H1 (cell line): ENCODE data around the gene INPP4B. TPM values are rescaled to one million over a fixed set of nuclear protein-coding genes. Genes with fewer than 3 reads are reported as not detected.

ENCODE experiments used
- CTCF ChIA-PET: fragments of 300-600 bp; sonication (Branson Sonifier 250); formaldehyde crosslinking; loops from one replicate; lab custom pipeline; 2021; ENCODE audit not compliant: partially characterized antibody; lab: Charles Lee
- POLR2A ChIA-PET: fragments of 300-600 bp; sonication (Branson Sonifier 250); formaldehyde crosslinking; loops from one replicate; lab custom pipeline; 2021; ENCODE audit warnings: inconsistent platforms; ENCODE audit not compliant: partially characterized antibody; lab: Charles Lee
- DNase-seq, 2 experiments: peaks; one replicate each; pipeline versions ENCODE4 v3.0.0 to v3.0.0-alpha.2; 2010 to 2022; ENCODE audit warnings: low spot score in 2 of 2, low read depth in 1 of 2, mixed read lengths in 1 of 2
- FAIRE-seq: peaks from 2 replicates; lab custom pipeline; 2011; peaks lifted over from hg19 to GRCh38; lab: Jason Lieb, UNC
- H2AFZ ChIP-seq: 2 replicates; pipeline ENCODE4 v1.8.1; 2012; ENCODE audit warnings: low read length, inconsistent platforms
- H2AK5ac ChIP-seq: 2 replicates; pipeline ENCODE4 v1.6.1; 2013; ENCODE audit warnings: low read depth, low read length
- H2BK120ac ChIP-seq: replicated peaks from 2 replicates; pipeline ENCODE3; 2013; ENCODE audit warnings: low read depth, low read length, inconsistent platforms
- H2BK12ac ChIP-seq: 2 replicates; pipeline ENCODE4 v1.6.1; 2013; ENCODE audit warnings: low read depth, low read length
- H2BK15ac ChIP-seq: 2 replicates; pipeline ENCODE4 v1.6.1; 2013; ENCODE audit warnings: low read length
- H2BK20ac ChIP-seq: 2 replicates; pipeline ENCODE4 v1.6.1; 2013; ENCODE audit warnings: low read length
- H2BK5ac ChIP-seq: 2 replicates; pipeline ENCODE4 v1.6.1; 2013; ENCODE audit warnings: low read depth, low read length
- H3K14ac ChIP-seq: 2 replicates; pipeline ENCODE4 v1.6.1; 2013; ENCODE audit warnings: inconsistent platforms; ENCODE audit not compliant: insufficient read length
- H3K18ac ChIP-seq: 2 replicates; pipeline ENCODE4 v1.6.1; 2013; ENCODE audit warnings: low read length; ENCODE audit errors: extremely low read depth
- H3K23ac ChIP-seq: 2 replicates; pipeline ENCODE4 v1.6.1; 2013; ENCODE audit warnings: inconsistent platforms; ENCODE audit not compliant: insufficient read length
- H3K23me2 ChIP-seq: 2 replicates; pipeline ENCODE4 v1.6.1; 2013; ENCODE audit warnings: low read depth, low read length
- H3K27ac ChIP-seq: 2 replicates; pipeline ENCODE4 v1.6.1; 2011; ENCODE audit warnings: low read depth, low read length, inconsistent platforms
- H3K27me3 ChIP-seq, 4 experiments: replicated peaks in 1 of 4; 1 replicate in 1 of 4; 2 replicates in 3 of 4; pipeline versions ENCODE4 v1.6.1 to v1.8.1; 2011 to 2013; ENCODE audit warnings: low read length in 3 of 4, mild to moderate bottlenecking in 3 of 4, inconsistent platforms in 2 of 4, mixed read lengths in 2 of 4, moderate library complexity in 1 of 4; ENCODE audit not compliant: control insufficient read depth in 3 of 4, insufficient read depth in 3 of 4; ENCODE audit errors: extremely low read depth in 1 of 4
- H3K36me3 ChIP-seq, 4 experiments: 2 replicates each; pipeline versions ENCODE4 v1.6.1 to v1.8.1; 2011 to 2013; ENCODE audit warnings: mild to moderate bottlenecking in 4 of 4, low read length in 3 of 4, moderate library complexity in 2 of 4, control low read depth in 1 of 4, inconsistent platforms in 1 of 4; ENCODE audit not compliant: insufficient read depth in 4 of 4, control insufficient read depth in 2 of 4
- H3K4ac ChIP-seq: replicated peaks from 2 replicates; pipeline ENCODE3; 2013; ENCODE audit warnings: low read length, low read depth, mixed read lengths, inconsistent platforms; ENCODE audit not compliant: insufficient read length
- H3K4me1 ChIP-seq, 4 experiments: replicated peaks in 1 of 4; 1 replicate in 1 of 4; 2 replicates in 3 of 4; pipeline versions ENCODE4 v1.6.1 to v1.8.1; 2011 to 2013; ENCODE audit warnings: low read length in 3 of 4, inconsistent platforms in 2 of 4, mixed read lengths in 1 of 4; ENCODE audit not compliant: insufficient read depth in 4 of 4, control insufficient read depth in 3 of 4
- H3K4me2 ChIP-seq, 2 experiments: 2 replicates each; pipeline versions ENCODE4 v1.6.1 to v1.8.1; 2011 to 2013; ENCODE audit warnings: low read depth in 2 of 2, low read length in 2 of 2, control low read depth in 1 of 2, inconsistent platforms in 1 of 2, mild to moderate bottlenecking in 1 of 2; ENCODE audit not compliant: insufficient read depth in 1 of 2
- H3K4me3 ChIP-seq, 4 experiments: fragments of 200-600, 300-600 bp in 1 of 4; sonication (generic), shearing (Covaris generic), sonication (Bioruptor Twin) in 1 of 4; 2 replicates each; pipeline versions ENCODE4 v1.5.1 to v1.8.1; 2011 to 2016; ENCODE audit warnings: low read length in 4 of 4, low read depth in 3 of 4, control low read depth in 2 of 4, inconsistent platforms in 2 of 4, mild to moderate bottlenecking in 2 of 4, mixed read lengths in 1 of 4, moderate library complexity in 1 of 4; ENCODE audit not compliant: insufficient read depth in 2 of 4; ENCODE audit errors: extremely low read depth in 1 of 4
- H3K56ac ChIP-seq: replicated peaks from 2 replicates; pipeline ENCODE3; 2013; ENCODE audit warnings: low read depth, mild to moderate bottlenecking, mixed read lengths, low read length, inconsistent platforms; ENCODE audit not compliant: insufficient read length
- H3K79me1 ChIP-seq: 2 replicates; pipeline ENCODE4 v1.6.1; 2013; ENCODE audit warnings: low read depth, low read length, control low read depth
- H3K79me2 ChIP-seq, 2 experiments: 2 replicates each; pipeline versions ENCODE4 v1.6.1 to v1.8.1; 2012 to 2013; ENCODE audit warnings: low read length in 2 of 2, mild to moderate bottlenecking in 2 of 2, inconsistent platforms in 1 of 2; ENCODE audit not compliant: insufficient read depth in 2 of 2, control insufficient read depth in 1 of 2
- H3K9ac ChIP-seq, 4 experiments: replicated peaks in 1 of 4; 1 replicate in 1 of 4; 2 replicates in 3 of 4; pipeline versions ENCODE4 v1.6.1 to v1.8.1; 2011 to 2013; ENCODE audit warnings: low read depth in 3 of 4, low read length in 3 of 4, control low read depth in 2 of 4, mild to moderate bottlenecking in 2 of 4, moderate library complexity in 2 of 4, inconsistent platforms in 1 of 4; ENCODE audit errors: extremely low read depth in 1 of 4
- H3K9me3 ChIP-seq, 2 experiments: 2 replicates each; pipeline versions ENCODE4 v1.6.1 to v1.8.1; 2012 to 2013; ENCODE audit warnings: mild to moderate bottlenecking in 2 of 2, moderate library complexity in 2 of 2, control low read depth in 1 of 2, inconsistent platforms in 1 of 2, low read depth in 1 of 2, low read length in 1 of 2, mixed read lengths in 1 of 2; ENCODE audit not compliant: insufficient read depth in 2 of 2
- H4K20me1 ChIP-seq, 2 experiments: replicated peaks in 1 of 2; 2 replicates each; pipeline versions ENCODE3 to v1.8.1; 2011 to 2013; ENCODE audit warnings: inconsistent platforms in 2 of 2, low read length in 2 of 2, mild to moderate bottlenecking in 1 of 2; ENCODE audit not compliant: insufficient read depth in 2 of 2, control insufficient read depth in 1 of 2
- H4K5ac ChIP-seq: 2 replicates; pipeline ENCODE4 v1.6.1; 2013; ENCODE audit warnings: low read length, low read depth, mixed read lengths, inconsistent platforms; ENCODE audit not compliant: insufficient read length
- H4K8ac ChIP-seq: 2 replicates; pipeline ENCODE4 v1.8.0; 2013; ENCODE audit warnings: mild to moderate bottlenecking, moderate library complexity, low read length, inconsistent platforms; ENCODE audit not compliant: insufficient read depth; ENCODE audit errors: extremely low read depth
- H4K91ac ChIP-seq: replicated peaks from 2 replicates; pipeline ENCODE3; 2013; ENCODE audit warnings: low read length, mixed read lengths, inconsistent platforms; ENCODE audit not compliant: insufficient read length
- ATF3 ChIP-seq: IDR thresholded peaks from 2 replicates; pipeline ENCODE4 v1.6.1; 2011; ENCODE audit warnings: low read depth, mild to moderate bottlenecking, low read length; ENCODE audit not compliant: insufficient read depth
- WGBS, 2 experiments: shearing (Covaris generic) in 1 of 2; methylation state at CpG; one replicate each; pipeline versions ENCODE4 v1.1.6 to v1.1.7; 2013 to 2015; ENCODE audit warnings: low lambda C conversion rate in 2 of 2, mixed read lengths in 2 of 2, inconsistent platforms in 1 of 2, low coverage in 1 of 2, missing lambda C conversion rate in 1 of 2; ENCODE audit not compliant: insufficient replicate concordance in 2 of 2, insufficient coverage in 1 of 2, insufficient read length in 1 of 2; ENCODE audit errors: extremely low coverage in 1 of 2, missing lambda C conversion rate in 1 of 2; 5-methylcytosine and 5-hydroxymethylcytosine counted together
- polyA plus RNA-seq, 7 experiments: library from polyadenylated mRNA; depleted of rRNA in 3 of 7; stranded (reverse) in 5 of 7; unstranded in 2 of 7; fragments of >200 nt in 5 of 7; fragments of 200-250 nt in 2 of 7; gene quantifications; 1 replicate in 5 of 7; 2 replicates in 1 of 7; 4 replicates in 1 of 7; pipeline versions ENCODE4 v1.2.1 to v1.2.3, GENCODE V29; 2011 to 2013; ENCODE audit warnings: missing spikeins in 2 of 7, mixed read lengths in 2 of 7
- total RNA-seq: library from RNA; stranded (reverse); fragmentation: NEBNext Ultra II Directional; extraction: Animal tissue kit (Norgen Biotek cat#: 25700); gene quantifications from 2 replicates; pipeline ENCODE4 v1.2.1, GENCODE V29; 2021

The INPP4B gene
- total and polyA plus RNA-seq, 2 of the 8 experiments (the other 6 are each of a cell fraction or from before 2014, with no cell fraction given): 0.11 to 0.54 TPM

GRCh38 chr4:142434519-142435224, 411.4 kb downstream of the INPP4B start:
- Histone ChIP-seq H3K4ac (no peak overlapping the region), H3K9ac (no peak overlapping the region), H2AK5ac (no peak overlapping the region), H3K27ac (no peak overlapping the region), H3K79me2 (no peaks in the 10 kb centered on the region), H3K14ac (no peak overlapping the region), H2BK15ac (no peak overlapping the region), H3K79me1 (no peaks in the 10 kb centered on the region), H2AFZ (peak overlapping the region; percentile 40), H2BK120ac (no peak overlapping the region), H3K4me1 (peaks cover 2 to 9% (median 7%) of the 10 kb centered on the region in 4 experiments; a peak in 4 of 7 replicates), H3K9me3 (no peaks in the 10 kb centered on the region), H4K5ac (no peak overlapping the region), H3K23ac (no peak overlapping the region), H3K27me3 (no peaks in the 10 kb centered on the region), H4K8ac (no peak overlapping the region), H3K23me2 (no peaks in the 10 kb centered on the region), H4K20me1 (no peaks in the 10 kb centered on the region), H3K18ac (no peak overlapping the region), H3K4me3 (no peak overlapping the region), H3K36me3 (no peaks in the 10 kb centered on the region), H3K56ac (no peak overlapping the region), H2BK12ac (peak overlapping the region; percentile 72), H2BK20ac (no peak overlapping the region), H3K4me2 (no peak overlapping the region; a peak in 1 of 4 replicates), H4K91ac (no peak overlapping the region), H2BK5ac (no peak overlapping the region; the same call in 1 of the 2 replicates)
- ChIA-PET CTCF (interaction anchor here (1.0 to 1.1 kb wide), 2 partner anchors 51 to 80 kb away, joined by 3 to 4 read pairs; no protein-coding TSS in a partner anchor), POLR2A (no interaction called here)
- WGBS, 2 experiments: 89% methylated on average over 2 of the region's 2 CpGs; no CpG with 5 or more reads in 1 of the 2 experiments
- DNase-seq (no peak), FAIRE-seq (no peak)
- no peak for TF ChIP-seq ATF3
